Liver (tissue), 10 donors: ENCODE data around the gene VSX2. TPM values are rescaled to one million over a fixed set of nuclear protein-coding genes. Genes with fewer than 3 reads are reported as not detected.

ENCODE experiments used
- DNase-seq: peaks from one replicate; pipeline ENCODE4 v3.0.0-alpha.2; 2017; ENCODE audit warnings: low spot score
- H3K27ac ChIP-seq, 2 donors: one replicate each; pipeline ENCODE4 v1.7.0; 2013; ENCODE audit warnings: inconsistent platforms in 2 of 2, low read length in 2 of 2, control low read depth in 1 of 2, low read depth in 1 of 2, mild to moderate bottlenecking in 1 of 2
- H3K27me3 ChIP-seq, 4 donors: one replicate each; pipeline versions ENCODE4 v1.6.1 to v1.7.0; 2013; ENCODE audit warnings: low read length in 3 of 4, inconsistent platforms in 1 of 4, mild to moderate bottlenecking in 1 of 4, moderate library complexity in 1 of 4; ENCODE audit not compliant: control insufficient read depth in 4 of 4, insufficient read depth in 4 of 4
- H3K36me3 ChIP-seq, 4 donors: one replicate each; pipeline versions ENCODE4 v1.6.1 to v1.7.0; 2013; ENCODE audit warnings: low read length in 3 of 4, mild to moderate bottlenecking in 3 of 4, low read depth in 1 of 4, moderate library complexity in 1 of 4; ENCODE audit not compliant: control insufficient read depth in 4 of 4, insufficient read depth in 3 of 4
- H3K4me1 ChIP-seq, 4 donors: one replicate each; pipeline versions ENCODE4 v1.6.1 to v1.7.0; 2013; ENCODE audit warnings: low read length in 3 of 4, mild to moderate bottlenecking in 3 of 4, moderate library complexity in 1 of 4; ENCODE audit not compliant: control insufficient read depth in 4 of 4, insufficient read depth in 4 of 4
- H3K4me3 ChIP-seq, 3 donors: one replicate each; pipeline versions ENCODE4 v1.6.1 to v1.7.0; 2013; ENCODE audit warnings: low read length in 3 of 3, control low read depth in 1 of 3, low read depth in 1 of 3, mild to moderate bottlenecking in 1 of 3
- H3K9ac ChIP-seq, 2 donors: one replicate each; pipeline ENCODE4 v1.7.0; 2013; ENCODE audit warnings: low read length in 2 of 2, mild to moderate bottlenecking in 2 of 2, moderate library complexity in 2 of 2, control low read depth in 1 of 2, low read depth in 1 of 2
- H3K9me3 ChIP-seq, 4 donors: one replicate each; pipeline versions ENCODE4 v1.6.1 to v1.7.0; 2013; ENCODE audit warnings: low read length in 3 of 4; ENCODE audit not compliant: control insufficient read depth in 4 of 4
- HNF4G ChIP-seq: IDR thresholded peaks from 2 replicates; pipeline ENCODE4 v1.6.1; 2016; ENCODE audit warnings: antibody characterized with exemption
- NR2F2 ChIP-seq: IDR thresholded peaks from 2 replicates; pipeline ENCODE4 v1.6.1; 2016; ENCODE audit warnings: antibody characterized with exemption
- RAD21 ChIP-seq, 2 donors: IDR thresholded peaks; 2 replicates each; pipeline ENCODE4 v1.6.1; 2016; ENCODE audit warnings: antibody characterized with exemption in 2 of 2, mild to moderate bottlenecking in 2 of 2
- SP1 ChIP-seq: IDR thresholded peaks from 2 replicates; pipeline ENCODE4 v1.6.1; 2018; ENCODE audit warnings: antibody characterized with exemption, mild to moderate bottlenecking
- TAF1 ChIP-seq: conservative IDR thresholded peaks from 2 replicates; pipeline ENCODE4 v1.6.1; 2016; ENCODE audit warnings: antibody characterized with exemption, mild to moderate bottlenecking
- WGBS: extraction: QIAGEN DNeasy Blood & Tissue Kit; methylation state at CpG from one replicate; pipeline ENCODE4 v1.1.7; 2013; 5-methylcytosine and 5-hydroxymethylcytosine counted together
- polyA plus RNA-seq, 2 donors: library from polyadenylated mRNA; stranded (reverse) in 1 of 2; unstranded in 1 of 2; fragments of 200-250 nt in 1 of 2; fragments of >200 nt in 1 of 2; fragmentation: Nextera tagmentation in 1 of 2; extraction: Ambion mirVana in 1 of 2; gene quantifications; one replicate each; pipeline versions ENCODE4 v1.2.1 to v1.2.3, GENCODE V29; 2013 to 2015
- small RNA-seq: library from RNA; depleted of rRNA; stranded (forward); fragments of <200 nt; gene quantifications from one replicate; pipeline ENCODE3, GENCODE V24; 2014
- total RNA-seq, 2 donors: library from RNA; depleted of rRNA; stranded (reverse); fragments of >200 nt; gene quantifications; one replicate each; pipeline ENCODE4 v1.2.3, GENCODE V29; 2014
- TF ChIP-seq, protein P1 (sequence below): IDR thresholded peaks from 2 replicates; pipeline ENCODE4 v1.6.1; 2016; ENCODE audit warnings: antibody characterized with exemption
- TF ChIP-seq, protein P2 (sequence below): fragments of 150-350 bp; IDR thresholded peaks from 2 replicates; pipeline ENCODE4 v1.5.1; 2017; ENCODE audit warnings: improper control_type of control experiment, low read depth, low read length; ENCODE audit not compliant: missing input control
- donor health status: healthy.
- donor health status: healthy.
- donor health status: healthy.
- donor health status: healthy.
- donor health status: healthy.

Gene VSX2
- total and polyA plus RNA-seq, 4 donors = not detected

DNA sequence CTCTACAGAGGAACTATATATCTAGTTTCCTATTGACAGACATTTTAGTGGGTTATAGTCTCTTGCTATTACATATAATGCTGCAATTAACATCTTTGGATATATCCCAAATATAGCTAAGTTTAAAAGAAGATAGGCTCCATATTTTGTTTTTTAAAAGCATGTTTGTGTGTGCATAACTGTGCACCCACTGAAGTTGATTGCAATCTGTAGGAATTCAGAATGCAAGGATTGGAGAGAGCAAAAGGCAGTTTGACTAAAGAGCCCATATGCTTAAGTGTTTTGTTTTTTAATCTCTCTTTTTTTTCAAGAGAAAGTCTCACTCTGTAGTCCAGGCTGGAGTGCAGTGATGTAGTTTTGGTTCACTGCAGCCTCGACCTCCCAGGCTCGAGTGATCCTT lies 72.9 kb downstream of the VSX2 start:
- Histone ChIP-seq H3K9ac (no peak overlapping the region), H3K4me3 (no peak overlapping the region), H3K9me3 (no peaks in the 10 kb centered on the region), H3K4me1 (no peaks in the 10 kb centered on the region), H3K27ac (no peak overlapping the region), H3K27me3 (no peaks in the 10 kb centered on the region), H3K36me3 (no peaks in the 10 kb centered on the region)
- TF ChIP-seq, protein P1, sequence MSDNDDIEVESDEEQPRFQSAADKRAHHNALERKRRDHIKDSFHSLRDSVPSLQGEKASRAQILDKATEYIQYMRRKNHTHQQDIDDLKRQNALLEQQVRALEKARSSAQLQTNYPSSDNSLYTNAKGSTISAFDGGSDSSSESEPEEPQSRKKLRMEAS = no peak
- TF ChIP-seq HNF4G = no peak
- TF ChIP-seq, protein P2, sequence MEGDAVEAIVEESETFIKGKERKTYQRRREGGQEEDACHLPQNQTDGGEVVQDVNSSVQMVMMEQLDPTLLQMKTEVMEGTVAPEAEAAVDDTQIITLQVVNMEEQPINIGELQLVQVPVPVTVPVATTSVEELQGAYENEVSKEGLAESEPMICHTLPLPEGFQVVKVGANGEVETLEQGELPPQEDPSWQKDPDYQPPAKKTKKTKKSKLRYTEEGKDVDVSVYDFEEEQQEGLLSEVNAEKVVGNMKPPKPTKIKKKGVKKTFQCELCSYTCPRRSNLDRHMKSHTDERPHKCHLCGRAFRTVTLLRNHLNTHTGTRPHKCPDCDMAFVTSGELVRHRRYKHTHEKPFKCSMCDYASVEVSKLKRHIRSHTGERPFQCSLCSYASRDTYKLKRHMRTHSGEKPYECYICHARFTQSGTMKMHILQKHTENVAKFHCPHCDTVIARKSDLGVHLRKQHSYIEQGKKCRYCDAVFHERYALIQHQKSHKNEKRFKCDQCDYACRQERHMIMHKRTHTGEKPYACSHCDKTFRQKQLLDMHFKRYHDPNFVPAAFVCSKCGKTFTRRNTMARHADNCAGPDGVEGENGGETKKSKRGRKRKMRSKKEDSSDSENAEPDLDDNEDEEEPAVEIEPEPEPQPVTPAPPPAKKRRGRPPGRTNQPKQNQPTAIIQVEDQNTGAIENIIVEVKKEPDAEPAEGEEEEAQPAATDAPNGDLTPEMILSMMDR = no peak
- no peak for TF ChIP-seq RAD21 (IDR thresholded peaks at IDR 0.05)
- no peak for TF ChIP-seq TAF1
- no peak for TF ChIP-seq SP1
- no peak for TF ChIP-seq NR2F2
- 96% methylated on average over 2 of the region's 2 CpGs for WGBS
- no peak for DNase-seq

Small RNAs within 50 kb of the gene (small RNA-seq; reads per million reads assigned to genes)
- gene AC006349.1 = not detected

Other genes with a start within 250 kb of the VSX2 start
- gene ENTPD5, start 220.2 kb upstream of the VSX2 start, total RNA-seq = 100 to 1,000 TPM in 1 of 2 donors, 10 to 100 TPM in 1; 38.1 to 276 TPM
- gene ENTPD5, start 220.2 kb upstream of the VSX2 start, polyA plus RNA-seq = 10 to 100 TPM; 53.4 to 99.5 TPM
- gene BBOF1, start 220.1 kb upstream of the VSX2 start, total RNA-seq = 1 to 10 TPM; 2.4 to 2.8 TPM
- 1 to 10 TPM; 1.0 to 1.8 TPM for gene BBOF1, start 220.1 kb upstream of the VSX2 start, polyA plus RNA-seq
- gene ALDH6A1, start 155.0 kb upstream of the VSX2 start, total RNA-seq = 100 to 1,000 TPM; 157 to 183 TPM
- gene ALDH6A1, start 155.0 kb upstream of the VSX2 start, polyA plus RNA-seq = 100 to 1,000 TPM; 114 to 153 TPM
- gene LIN52, start 154.5 kb upstream of the VSX2 start, total RNA-seq = 1 to 10 TPM; 6.8 to 9.9 TPM
- 1 to 10 TPM; 3.8 TPM for gene LIN52, start 154.5 kb upstream of the VSX2 start, polyA plus RNA-seq
- 10 to 100 TPM; 24.7 to 33.6 TPM for gene ABCD4, start 63.5 kb downstream of the VSX2 start, total RNA-seq
- gene ABCD4, start 63.5 kb downstream of the VSX2 start, polyA plus RNA-seq = 10 to 100 TPM; 20.4 to 34.4 TPM
- gene VRTN, start 109.0 kb downstream of the VSX2 start, total RNA-seq = not detected
- gene VRTN, start 109.0 kb downstream of the VSX2 start, polyA plus RNA-seq = not detected
- gene SYNDIG1L, start 186.8 kb downstream of the VSX2 start, total RNA-seq = under 1 TPM in 1 of 2 donors, not detected in 1; 0.08 TPM
- gene SYNDIG1L, start 186.8 kb downstream of the VSX2 start, polyA plus RNA-seq = not detected